Fibroblast of villous mesenchyme (primary cell): ENCODE results near the gene CD300A. TPM values are rescaled to one million over a fixed set of nuclear protein-coding genes. Genes with fewer than 3 reads are reported as not detected.

Experiments used
- DNase-seq: peaks from one replicate; pipeline ENCODE4 v3.0.0-alpha.2; 2010; ENCODE audit warnings: low read depth
- H3K4me3 ChIP-seq: 2 replicates; pipeline ENCODE4 v1.5.1; 2011; ENCODE audit warnings: low read depth, mild to moderate bottlenecking, low read length
- CTCF ChIP-seq: IDR thresholded peaks from 2 replicates; pipeline ENCODE4 v1.5.1; 2012; ENCODE audit warnings: low read depth, mild to moderate bottlenecking, low read length; ENCODE audit not compliant: insufficient read depth
- total RNA-seq: library from RNA; depleted of rRNA; stranded (reverse); fragments of >200 nt; gene quantifications from 2 replicates; pipeline ENCODE4 v1.2.3, GENCODE V29; 2012

The CD300A gene
- total RNA-seq, 1 donor, result not detected

GRCh38 chr17:74446551-74447500 lies 19.6 kb upstream of the CD300A start:
- DNase-seq, result no peak
- TF ChIP-seq CTCF, result no peak
- no peak overlapping the region for H3K4me3 ChIP-seq

- no peak overlapping the region for H3K4me3 ChIP-seq
- no peak for TF ChIP-seq CTCF
- no peak for DNase-seq
Measured at GRCh38 chr17:74447628-74448159, 18.7 kb upstream of the CD300A start.

GRCh38 chr17:74448756-74449155 lies 17.7 kb upstream of the CD300A start:
- H3K4me3 ChIP-seq, result no peak overlapping the region
- no peak for TF ChIP-seq CTCF
- DNase-seq, result no peak

GRCh38 chr17:74449306-74449705 lies 17.1 kb upstream of the CD300A start:
- no peak for TF ChIP-seq CTCF
- DNase-seq, result no peak
- H3K4me3 ChIP-seq, result no peak overlapping the region

- no peak for DNase-seq
- no peak overlapping the region for H3K4me3 ChIP-seq
- no peak for TF ChIP-seq CTCF
Measured at GRCh38 chr17:74449773-74450172, 16.7 kb upstream of the CD300A start.

- H3K4me3 ChIP-seq, result no peak overlapping the region
- no peak for TF ChIP-seq CTCF
- DNase-seq, result no peak
Measured at GRCh38 chr17:74450231-74450630, 16.2 kb upstream of the CD300A start.
